NT2/D1 (cell line): Measurements from ENCODE around the gene CXXC5.

Experiments used
- YY1 ChIP-seq: IDR thresholded peaks from 2 replicates; pipeline ENCODE4 v1.6.1; 2011; ENCODE audit not compliant: insufficient read length, insufficient read depth
- ZNF274 ChIP-seq: IDR thresholded peaks from 2 replicates; pipeline ENCODE4 v1.6.1; 2011; ENCODE audit warnings: mild to moderate bottlenecking, low read depth, low read length

GRCh38 chr5:139660923-139661814 lies 13.0 kb downstream of the CXXC5 start:
- TF ChIP-seq YY1 (no peak), ZNF274 (no peak)
